ENCODE measurements around the gene PSORS1C2. TPM values are rescaled to one million over a fixed set of nuclear protein-coding genes. Genes with fewer than 3 reads are reported as not detected.

PSORS1C2 gene
- total RNA-seq, 4 donors from 2014 or later = not detected

DNA sequence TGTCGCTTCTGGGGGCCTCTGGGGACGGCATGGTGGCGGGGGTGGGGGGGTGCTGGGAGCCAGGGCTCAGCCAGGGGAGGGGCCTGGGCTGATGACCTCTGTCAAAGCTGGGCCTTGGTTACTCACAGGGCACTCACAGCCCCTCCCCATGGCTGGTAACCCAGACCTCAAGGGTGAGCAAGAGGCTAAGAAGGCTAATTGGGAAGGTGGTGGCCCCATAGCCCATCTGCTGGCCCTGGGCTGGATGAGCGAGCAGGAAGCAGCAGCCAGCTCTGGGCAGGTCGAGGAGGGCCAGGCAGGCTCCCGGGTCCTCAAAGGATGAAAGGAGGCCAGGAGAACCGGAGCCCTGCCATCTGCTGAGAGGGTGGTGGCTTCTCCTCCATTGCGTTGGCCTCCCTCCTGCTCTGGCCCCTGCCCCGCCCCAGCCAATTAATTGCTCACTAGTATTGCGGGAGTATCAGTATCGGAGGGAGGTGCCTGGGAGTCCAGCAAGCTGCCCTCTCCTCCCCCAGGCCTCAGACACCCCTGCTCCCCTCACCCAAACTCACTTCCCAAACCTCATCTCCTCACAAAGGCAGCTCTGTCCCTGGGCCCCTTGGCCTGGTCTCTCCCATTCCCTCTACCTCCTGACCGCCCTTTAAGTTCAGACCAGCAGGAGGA is 17.6 kb downstream of the PSORS1C2 start:
- Histone ChIP-seq H3K27ac (peak overlapping the region in 1 of 3 donors; percentile 4), H3K9me3 (no peaks in the 10 kb centered on the region), H3K27me3 (no peaks in the 10 kb centered on the region), H3K4me1 (peaks cover 11 to 55% of the 10 kb centered on the region in 2 donors), H3K4me3 (replicated peaks in 1 of 3) (no peak overlapping the region), H3K36me3 (no peaks in the 10 kb centered on the region)
- DNase-seq = no peak
- 81 to 94% methylated on average over 10 to 12 of the region's 12 CpGs for WGBS, 2 donors
- intact Hi-C loops (cut with DNase I) = no loop called here
- TF ChIP-seq POLR2A (IDR thresholded peaks at IDR 0.05) = no peak
- TF ChIP-seq, protein P1, sequence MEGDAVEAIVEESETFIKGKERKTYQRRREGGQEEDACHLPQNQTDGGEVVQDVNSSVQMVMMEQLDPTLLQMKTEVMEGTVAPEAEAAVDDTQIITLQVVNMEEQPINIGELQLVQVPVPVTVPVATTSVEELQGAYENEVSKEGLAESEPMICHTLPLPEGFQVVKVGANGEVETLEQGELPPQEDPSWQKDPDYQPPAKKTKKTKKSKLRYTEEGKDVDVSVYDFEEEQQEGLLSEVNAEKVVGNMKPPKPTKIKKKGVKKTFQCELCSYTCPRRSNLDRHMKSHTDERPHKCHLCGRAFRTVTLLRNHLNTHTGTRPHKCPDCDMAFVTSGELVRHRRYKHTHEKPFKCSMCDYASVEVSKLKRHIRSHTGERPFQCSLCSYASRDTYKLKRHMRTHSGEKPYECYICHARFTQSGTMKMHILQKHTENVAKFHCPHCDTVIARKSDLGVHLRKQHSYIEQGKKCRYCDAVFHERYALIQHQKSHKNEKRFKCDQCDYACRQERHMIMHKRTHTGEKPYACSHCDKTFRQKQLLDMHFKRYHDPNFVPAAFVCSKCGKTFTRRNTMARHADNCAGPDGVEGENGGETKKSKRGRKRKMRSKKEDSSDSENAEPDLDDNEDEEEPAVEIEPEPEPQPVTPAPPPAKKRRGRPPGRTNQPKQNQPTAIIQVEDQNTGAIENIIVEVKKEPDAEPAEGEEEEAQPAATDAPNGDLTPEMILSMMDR (IDR thresholded peaks at IDR 0.05) = no peak

DNA sequence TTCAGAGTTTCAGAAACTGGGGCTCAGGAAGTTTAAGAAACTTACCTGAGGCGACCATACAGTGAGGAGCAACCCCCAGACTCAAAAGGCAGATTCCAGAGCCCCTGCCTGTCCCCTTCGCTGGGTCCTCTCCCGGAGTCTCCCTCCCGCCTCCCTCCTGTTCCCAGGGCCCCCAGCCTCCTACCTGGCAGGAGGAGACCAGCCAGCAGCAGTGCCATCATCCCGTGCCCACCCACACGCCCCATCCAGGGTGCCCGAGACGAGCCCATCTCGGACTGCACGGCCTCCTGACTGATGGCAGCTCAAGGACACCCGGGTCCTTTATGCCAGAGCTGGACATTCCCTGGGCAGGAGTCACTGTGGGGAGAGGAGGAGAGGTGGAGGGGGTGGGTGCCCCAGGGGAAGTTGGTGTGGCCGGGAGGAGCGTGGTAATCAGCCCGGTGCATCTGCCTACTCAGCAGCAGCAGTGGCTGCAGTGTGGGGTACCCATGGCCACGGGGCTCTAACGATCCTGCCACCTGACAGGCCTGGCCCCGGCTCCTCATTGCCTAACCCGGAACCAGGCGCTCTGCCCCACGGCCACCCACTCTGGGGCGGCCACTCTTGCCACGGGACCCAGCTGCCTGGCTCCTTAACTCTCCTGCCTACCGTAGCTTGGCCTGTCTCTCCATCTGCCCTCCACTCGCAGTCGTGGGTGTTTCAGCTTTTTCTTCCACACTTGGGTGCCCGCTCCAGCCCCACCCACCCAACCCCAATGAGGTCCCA is 18.5 kb downstream of the PSORS1C2 start, which contains the start of gene CDSN:
TSS of gene CDSN (minus strand) at position 296 of the 765 bp plus-strand sequence. CDS start at position 269, 27 bp downstream.
- WGBS, 2 donors = 76 to 79% methylated on average over 14 to 21 of the region's 26 CpGs
- no peak for DNase-seq
- no peaks in the 10 kb centered on the region for H3K36me3 ChIP-seq
- no peaks in the 10 kb centered on the region for H3K27me3 ChIP-seq
- no peaks in the 10 kb centered on the region for H3K9me3 ChIP-seq
- H3K27ac ChIP-seq = no peak within 1 kb of the TSS
- intact Hi-C loops (cut with DNase I) = no loop called here
- peaks cover 11 to 55% of the 10 kb centered on the region in 2 donors for H3K4me1 ChIP-seq
- no peak within 1 kb of the TSS for H3K4me3 ChIP-seq (replicated peaks in 1 of 3)
- no peak for TF ChIP-seq POLR2A (IDR thresholded peaks at IDR 0.05)
- TF ChIP-seq, protein P1 (IDR thresholded peaks at IDR 0.05) = no peak

DNA sequence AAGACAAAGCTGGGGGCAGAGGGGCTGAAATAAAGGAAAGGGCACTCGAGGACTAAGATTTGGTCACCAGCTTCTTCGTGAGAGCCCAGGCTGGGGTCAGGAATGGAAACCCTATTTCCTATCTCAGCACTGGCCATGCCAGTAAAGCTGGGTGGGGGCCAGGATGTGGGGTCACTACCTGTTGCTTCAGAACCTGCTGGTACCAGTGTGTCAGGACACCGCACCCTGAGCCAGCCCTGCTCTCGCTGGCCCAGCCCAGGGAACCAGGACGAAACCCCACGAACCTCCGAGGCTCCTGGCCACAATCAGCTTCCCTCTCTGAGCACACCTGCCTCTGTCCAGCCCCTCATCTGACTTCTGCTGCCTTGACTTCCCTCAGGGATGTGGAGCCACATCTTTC is 20.7 kb downstream of the PSORS1C2 start:
- no peak for TF ChIP-seq POLR2A (IDR thresholded peaks at IDR 0.05)
- TF ChIP-seq, protein P1 (IDR thresholded peaks at IDR 0.05) = no peak
- peaks cover 23 to 57% of the 10 kb centered on the region in 2 donors for H3K4me1 ChIP-seq
- no peaks in the 10 kb centered on the region for H3K36me3 ChIP-seq
- DNase-seq = no peak
- no peaks in the 10 kb centered on the region for H3K9me3 ChIP-seq
- intact Hi-C loops (cut with DNase I) = no loop called here
- no peaks in the 10 kb centered on the region for H3K27me3 ChIP-seq
- H3K27ac ChIP-seq = no peak overlapping the region
- no peak overlapping the region for H3K4me3 ChIP-seq (replicated peaks in 1 of 3)
- WGBS, 2 donors = 88 to 93% methylated on average over 6 to 7 of the region's 7 CpGs

DNA sequence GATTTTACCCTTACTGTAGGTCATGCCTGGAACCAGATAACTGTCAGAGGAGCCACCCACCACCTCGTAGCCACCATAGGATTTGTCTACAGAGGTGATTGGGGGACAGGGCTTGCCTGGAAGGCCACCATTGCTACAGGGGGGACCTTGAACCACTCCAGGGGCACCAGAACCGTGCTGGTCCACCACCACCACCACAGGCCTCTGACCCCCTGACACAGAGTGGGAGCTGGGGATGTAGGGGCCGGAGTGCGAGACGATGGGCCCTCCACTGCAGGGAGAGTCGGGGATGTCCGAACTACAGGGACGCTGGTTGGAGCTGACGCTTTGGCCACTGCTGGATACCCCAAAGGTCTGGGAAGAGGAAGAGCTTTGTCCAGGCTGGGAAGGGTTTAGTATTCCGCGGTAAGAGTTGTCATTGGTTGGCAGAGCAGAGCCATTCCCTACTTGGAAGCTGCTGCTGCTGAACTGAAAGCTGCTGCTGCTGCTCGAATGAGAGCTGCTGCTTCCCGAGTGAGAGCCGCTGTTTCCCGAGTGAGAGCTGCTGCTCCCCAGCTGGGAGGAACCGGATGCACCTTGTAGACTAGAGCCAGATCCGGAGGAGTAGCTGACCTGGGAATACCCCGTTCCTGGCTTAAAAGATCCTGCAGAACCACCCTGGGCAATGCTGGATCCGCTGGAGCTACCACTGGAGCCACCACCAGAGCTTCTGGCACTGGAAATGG is 22.0 kb downstream of the PSORS1C2 start:
- TF ChIP-seq POLR2A (IDR thresholded peaks at IDR 0.05) = no peak
- TF ChIP-seq, protein P1 (IDR thresholded peaks at IDR 0.05) = no peak
- Histone ChIP-seq H3K36me3 (no peaks in the 10 kb centered on the region), H3K4me3 (replicated peaks in 1 of 3) (no peak overlapping the region), H3K27ac (peak overlapping the region in 1 of 3 donors; percentile 28), H3K4me1 (peaks cover 16 to 45% of the 10 kb centered on the region in 2 donors), H3K9me3 (no peaks in the 10 kb centered on the region), H3K27me3 (no peaks in the 10 kb centered on the region)
- peak in 1 of 2 donors; percentile 30 for DNase-seq
- WGBS, 2 donors = 65 to 88% methylated on average over 13 to 18 of the region's 19 CpGs
- intact Hi-C loops (cut with DNase I) = no loop called here
